Activated CD4-positive, alpha-beta T cell treated with anti-CD3 and anti-CD28 coated beads, Interleukin-2, Interleukin-6, amounts not matched to agents 100 ng/mL and 50 ng/mL, durations not matched to agents 16 hours and 8 hours (primary cell): ENCODE measurements around the gene DNMT3B.
A peak's percentile ranks its signal among the peaks of the same experiment; 100 is the strongest.
"Not testable (repeated sequence)": the region's sequence is repeated elsewhere in the genome, so short reads cannot be mapped to it uniquely, and the experiment has no call there.

Source experiments
- DNase-seq: peaks from one replicate; pipeline ENCODE4 v3.0.0-alpha.2; 2020

DNMT3B gene

DNA sequence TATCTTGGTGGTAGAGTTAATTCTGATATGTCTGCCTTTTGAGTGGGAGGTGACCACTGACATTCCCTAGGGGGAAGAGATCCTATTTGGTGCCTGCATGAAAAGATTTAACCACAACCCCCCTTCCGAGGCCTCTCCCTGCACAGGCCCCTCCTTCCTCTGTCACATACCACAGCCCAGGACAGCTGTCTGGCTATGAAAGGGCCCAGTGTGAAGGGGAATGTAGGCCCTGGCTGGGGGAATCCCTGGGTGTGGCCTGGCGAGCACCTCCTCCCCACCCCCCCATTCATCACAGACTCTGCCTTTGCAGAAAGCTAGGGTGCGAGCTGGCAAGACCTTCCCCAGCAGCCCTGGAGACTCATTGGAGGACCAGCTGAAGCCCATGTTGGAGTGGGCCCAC lies 30.1 kb downstream of the DNMT3B start:
- peak; percentile 8 for DNase-seq

DNA sequence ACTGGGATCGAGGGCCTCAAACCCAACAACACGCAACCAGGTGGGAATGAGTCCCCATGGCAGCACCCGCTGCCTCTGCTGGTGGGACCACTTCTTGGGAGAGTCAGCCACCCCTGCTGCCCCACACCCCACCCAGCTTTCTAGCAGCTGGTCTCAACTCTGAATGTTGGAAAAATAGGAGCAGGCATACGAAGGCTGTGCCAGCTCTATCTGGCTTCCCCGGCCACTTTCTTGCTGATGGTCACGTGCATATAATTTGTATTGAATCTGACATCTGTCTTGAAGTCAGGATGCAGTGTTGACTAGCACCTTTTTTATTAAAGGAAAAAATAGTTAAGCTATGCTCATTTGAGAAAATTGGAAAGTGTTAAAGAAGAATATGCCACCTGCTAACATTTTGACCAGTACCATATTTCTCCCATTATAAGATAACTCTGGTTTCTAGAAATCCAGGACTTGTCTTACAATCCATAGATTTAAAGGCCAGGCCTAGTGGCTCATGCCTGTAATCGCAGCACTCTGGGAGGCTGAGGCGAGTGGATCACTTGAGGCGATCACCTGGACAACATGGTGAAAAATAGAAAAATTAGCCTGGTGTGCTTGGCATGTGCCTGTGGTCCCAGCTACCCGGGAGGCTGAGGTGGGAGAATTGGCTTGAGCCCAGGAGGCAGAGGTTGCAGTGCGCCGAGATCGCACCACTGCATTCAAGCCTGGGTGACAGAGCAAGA lies 30.7 kb downstream of the DNMT3B start:
- no peak for DNase-seq

DNA sequence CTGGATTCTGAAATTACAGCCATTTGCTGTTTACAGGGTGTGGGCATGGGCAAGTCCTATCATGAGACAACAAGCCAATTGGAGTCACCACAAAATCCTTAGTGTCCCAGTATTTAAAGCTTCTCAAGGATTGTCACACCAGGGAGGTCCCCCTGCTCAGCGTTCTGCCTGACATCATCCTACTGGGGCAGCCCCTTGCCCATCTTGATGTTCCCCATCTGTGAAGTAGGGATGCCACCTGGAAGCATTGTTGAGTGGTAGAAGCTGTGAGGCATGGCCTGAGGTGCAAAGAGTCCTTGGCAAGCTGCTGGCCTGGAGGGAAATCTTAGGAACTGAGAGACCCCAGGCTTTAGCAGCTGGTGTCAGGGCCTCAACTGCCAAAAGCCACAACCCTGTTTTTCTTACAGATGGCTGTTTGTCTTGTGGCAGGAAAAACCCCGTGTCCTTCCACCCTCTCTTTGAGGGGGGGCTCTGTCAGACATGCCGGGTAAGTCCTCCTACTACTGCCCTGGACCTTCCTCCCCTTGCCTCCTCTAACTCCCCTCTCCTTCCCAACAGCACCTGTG lies 34.3 kb downstream of the DNMT3B start:
- DNase-seq: no peak

DNA sequence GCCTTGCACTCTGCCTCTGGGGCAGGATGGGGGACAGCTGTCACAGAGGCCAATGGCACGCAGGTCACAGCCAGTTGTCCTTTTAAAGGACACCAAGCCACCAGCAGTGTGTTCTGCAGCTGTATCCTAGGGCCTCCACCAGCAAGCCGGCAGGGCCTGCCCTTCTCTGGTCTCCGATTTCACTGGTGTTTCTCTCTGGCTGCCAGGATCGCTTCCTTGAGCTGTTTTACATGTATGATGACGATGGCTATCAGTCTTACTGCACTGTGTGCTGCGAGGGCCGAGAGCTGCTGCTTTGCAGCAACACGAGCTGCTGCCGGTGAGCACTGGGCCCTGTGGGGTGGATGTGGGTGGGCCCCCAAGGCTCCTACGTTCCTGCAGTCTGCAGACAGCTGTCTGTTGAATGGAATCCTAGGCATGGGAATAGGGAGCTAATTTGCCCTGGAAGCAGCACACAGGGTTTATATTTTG lies 34.8 kb downstream of the DNMT3B start:
- no peak for DNase-seq

DNA sequence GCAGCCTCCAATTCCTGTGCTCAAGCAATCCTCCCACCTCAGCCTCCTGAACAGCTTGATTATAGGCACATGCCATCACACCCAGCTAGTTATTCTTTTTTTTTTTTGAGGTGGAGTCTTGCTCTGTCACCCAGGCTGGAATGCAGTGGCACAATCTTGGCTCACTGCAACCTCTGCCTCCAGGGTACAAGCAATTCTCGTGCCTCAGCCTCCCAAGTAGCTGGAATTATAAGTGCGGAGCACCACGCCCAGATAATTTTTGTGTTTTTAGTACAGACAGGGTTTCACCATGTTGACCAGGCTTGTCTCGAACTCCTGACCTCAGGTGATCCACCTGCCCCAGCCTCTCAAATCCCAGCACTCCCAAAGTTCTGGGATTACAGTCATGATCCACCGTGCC lies 35.4 kb downstream of the DNMT3B start:
- not testable (repeated sequence) for DNase-seq

DNA sequence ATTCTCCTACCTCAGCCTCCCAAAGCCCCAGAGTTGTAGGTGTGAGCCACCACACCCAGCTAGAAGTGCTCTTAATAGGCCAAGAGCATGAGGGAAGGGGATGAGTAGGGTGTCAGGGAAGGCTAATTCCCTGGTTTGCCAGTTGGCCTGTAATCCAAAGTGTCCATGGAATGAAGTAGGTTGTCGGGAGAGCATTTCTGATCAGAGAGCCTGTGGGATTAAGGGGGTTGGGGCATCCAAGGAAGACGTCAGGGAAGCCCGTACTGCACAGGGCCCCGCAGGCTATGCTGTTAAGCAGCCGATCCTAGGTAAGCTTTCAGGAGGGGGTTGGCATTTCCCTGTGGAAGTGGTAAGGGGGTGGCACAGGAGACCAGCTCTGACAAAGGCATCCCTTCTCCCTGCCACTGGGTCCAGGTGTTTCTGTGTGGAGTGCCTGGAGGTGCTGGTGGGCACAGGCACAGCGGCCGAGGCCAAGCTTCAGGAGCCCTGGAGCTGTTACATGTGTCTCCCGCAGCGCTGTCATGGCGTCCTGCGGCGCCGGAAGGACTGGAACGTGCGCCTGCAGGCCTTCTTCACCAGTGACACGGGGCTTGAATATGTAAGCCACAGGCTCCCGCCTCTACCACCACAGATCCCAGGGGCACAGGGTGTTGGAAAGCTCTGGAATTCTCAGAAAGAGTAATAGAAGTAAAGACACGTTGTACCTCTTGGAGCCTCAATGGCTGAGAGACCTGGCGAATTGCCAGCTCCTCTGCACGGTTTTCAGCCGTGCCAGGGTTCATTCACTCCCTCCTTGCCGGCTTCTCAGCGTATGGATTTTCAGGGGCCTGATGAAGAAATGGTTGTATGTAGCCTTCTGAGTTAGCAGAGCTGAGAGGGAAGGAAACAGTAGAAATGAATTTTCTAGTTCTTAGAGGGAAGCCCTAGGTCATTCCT lies 36.1 kb downstream of the DNMT3B start:
- no peak for DNase-seq

DNA sequence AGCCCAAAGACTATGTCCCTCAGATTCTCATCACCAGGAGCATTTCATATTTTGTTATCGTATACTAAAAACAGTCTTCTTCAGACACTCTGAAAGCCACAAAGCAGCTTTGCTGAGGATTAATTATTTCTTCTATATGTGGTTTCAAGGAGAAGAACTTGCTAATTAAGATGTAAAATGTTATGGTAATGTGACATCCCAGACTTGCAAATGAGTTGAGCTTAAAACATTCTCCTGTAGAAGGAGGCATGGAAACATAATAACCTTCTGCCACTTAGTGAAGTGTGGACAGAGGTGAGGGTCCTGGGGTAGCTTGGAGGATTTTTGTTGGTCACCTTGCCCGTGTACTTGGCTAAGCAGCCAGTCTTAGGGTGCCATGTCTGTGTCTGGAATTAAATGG lies 40.9 kb downstream of the DNMT3B start:
- DNase-seq: no peak

DNA sequence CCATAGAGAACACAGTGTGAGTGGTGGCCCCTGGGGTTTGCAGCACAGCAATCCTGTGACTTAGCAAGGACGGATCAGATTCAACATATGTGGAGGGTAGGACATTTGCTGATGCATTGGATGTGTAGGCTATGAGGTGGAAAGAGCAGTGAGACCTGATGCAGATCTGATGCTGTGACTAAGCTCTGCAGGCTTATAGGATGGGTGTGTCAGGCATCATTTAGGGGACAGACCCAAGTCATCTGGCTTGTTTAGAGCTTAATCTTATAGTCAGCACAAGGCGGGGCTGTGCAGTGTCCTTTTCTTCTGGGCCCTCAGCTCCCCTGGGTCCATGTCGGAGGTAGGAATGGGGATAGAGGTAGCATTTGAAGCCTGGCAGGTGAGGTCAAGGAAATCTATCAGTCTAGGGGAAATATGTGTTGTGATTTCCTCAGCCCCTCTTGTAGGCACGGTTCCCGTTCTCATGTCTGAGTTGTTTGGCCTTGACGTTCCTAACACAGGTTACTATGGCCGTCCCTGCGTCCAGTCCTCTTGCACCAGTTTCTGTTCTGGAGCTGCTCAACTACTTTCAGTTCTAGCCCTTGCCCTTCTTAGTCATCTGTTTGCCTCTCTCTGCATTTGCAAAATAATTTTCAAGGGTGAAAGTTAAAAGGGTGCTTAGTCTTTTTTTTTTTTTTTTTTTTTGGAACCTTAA lies 42.0 kb downstream of the DNMT3B start:
- DNase-seq: no peak

DNA sequence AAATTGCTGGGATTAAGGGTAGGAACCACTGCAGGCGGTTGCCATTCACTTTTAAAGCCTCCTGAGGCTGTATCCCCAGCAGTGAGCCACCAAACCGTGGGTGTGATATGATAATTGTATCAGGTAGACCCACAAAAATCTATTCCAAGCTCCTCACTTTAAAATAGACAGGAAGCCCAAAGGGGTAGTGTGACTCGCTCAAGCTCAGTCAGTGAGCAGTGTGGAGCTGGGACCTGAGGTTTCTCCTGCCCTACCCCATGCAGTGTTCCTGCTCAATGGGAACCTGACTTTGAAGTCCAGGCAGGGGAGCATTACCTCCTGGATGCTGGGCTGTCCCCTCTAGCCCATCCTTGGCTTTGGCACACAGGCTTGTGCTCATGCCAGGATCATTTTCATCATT lies 42.6 kb downstream of the DNMT3B start:
- DNase-seq: no peak

DNA sequence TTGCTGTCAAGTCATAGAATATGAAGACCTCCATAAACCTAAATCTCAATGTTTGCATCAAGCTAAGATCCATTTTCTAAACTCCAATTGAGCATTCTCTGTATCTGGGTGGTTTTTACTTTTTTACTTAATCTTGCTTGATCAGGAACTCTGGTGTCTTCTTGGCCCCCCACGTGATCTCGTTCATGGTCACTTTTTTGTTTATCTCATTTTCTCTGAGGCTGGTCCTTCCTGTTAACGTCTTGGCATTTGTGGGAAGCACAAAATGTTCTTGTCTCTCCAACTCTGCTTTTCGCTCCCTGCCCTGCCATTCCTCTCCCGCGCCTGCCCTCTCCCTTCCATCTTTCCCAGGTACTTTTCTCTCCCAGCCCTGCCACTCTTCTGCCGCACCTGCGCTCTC lies 43.5 kb downstream of the DNMT3B start:
- no peak for DNase-seq

DNA sequence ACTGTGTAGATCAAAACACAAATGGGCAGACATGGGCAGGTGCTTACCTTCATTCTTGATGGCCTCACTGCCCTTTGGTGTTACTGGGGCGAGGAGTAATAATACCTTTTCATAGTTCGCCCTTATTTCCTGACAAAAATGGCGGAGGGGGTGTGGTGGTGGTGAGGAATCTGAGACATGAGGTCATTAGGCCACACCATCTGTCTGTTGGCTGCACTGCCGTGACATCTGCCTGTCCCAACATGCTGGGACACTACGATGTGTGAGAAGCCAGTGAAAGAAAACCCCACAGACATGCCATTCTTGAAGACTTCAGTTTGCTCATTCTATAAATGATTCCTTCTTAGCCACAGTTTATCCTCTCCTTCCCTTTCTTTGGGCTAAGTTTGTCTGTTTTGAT lies 44.2 kb downstream of the DNMT3B start:
- no peak for DNase-seq

DNA sequence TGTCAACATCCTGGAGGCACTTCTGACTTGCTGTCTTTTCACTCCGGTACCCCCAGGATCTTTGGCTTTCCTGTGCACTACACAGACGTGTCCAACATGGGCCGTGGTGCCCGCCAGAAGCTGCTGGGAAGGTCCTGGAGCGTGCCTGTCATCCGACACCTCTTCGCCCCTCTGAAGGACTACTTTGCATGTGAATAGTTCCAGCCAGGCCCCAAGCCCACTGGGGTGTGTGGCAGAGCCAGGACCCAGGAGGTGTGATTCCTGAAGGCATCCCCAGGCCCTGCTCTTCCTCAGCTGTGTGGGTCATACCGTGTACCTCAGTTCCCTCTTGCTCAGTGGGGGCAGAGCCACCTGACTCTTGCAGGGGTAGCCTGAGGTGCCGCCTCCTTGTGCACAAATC lies 45.5 kb downstream of the DNMT3B start:
- no peak for DNase-seq

DNA sequence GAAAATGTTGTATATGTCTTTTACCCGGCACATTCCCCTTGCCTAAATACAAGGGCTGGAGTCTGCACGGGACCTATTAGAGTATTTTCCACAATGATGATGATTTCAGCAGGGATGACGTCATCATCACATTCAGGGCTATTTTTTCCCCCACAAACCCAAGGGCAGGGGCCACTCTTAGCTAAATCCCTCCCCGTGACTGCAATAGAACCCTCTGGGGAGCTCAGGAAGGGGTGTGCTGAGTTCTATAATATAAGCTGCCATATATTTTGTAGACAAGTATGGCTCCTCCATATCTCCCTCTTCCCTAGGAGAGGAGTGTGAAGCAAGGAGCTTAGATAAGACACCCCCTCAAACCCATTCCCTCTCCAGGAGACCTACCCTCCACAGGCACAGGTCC lies 46.3 kb downstream of the DNMT3B start:
- no peak for DNase-seq

DNA sequence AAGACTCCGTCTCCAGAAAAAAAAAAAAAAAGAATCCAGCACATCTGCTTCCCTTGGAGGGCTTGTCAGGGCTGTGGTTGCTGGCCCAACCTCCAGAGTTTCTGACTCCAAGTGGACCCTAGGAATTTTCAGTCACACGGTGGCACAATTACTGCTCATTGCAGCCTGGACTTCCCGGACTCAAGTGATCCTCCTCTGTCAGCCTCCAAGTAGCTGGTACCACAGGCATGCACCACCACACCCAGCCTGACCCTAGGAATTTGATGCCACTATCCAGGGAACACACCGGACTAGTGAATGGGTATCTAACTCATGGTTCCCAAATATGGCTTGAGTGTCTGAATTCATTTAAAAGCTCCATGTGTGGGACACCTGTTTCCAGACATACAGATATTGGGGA lies 47.7 kb downstream of the DNMT3B start:
- no peak for DNase-seq

DNA sequence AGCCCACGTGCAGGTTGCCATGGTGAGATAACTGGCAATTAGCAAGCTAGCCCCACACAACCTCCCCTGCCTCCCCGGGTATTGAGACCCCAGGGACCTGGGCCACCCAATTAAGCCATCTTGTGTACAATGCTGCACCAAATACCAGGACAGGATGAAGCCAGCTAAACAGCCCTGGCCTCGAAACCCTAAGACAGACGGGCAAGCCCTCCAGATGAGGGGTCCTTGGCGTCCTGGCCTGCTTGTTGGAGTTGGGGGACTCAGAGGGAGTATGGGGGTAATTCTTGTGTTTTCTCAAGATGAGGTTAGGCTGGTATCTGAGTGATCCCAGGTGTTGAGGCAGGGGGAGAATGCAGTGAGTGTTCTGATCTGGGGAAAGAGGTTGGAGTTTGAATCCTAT lies 48.8 kb downstream of the DNMT3B start:
- DNase-seq: no peak

DNA sequence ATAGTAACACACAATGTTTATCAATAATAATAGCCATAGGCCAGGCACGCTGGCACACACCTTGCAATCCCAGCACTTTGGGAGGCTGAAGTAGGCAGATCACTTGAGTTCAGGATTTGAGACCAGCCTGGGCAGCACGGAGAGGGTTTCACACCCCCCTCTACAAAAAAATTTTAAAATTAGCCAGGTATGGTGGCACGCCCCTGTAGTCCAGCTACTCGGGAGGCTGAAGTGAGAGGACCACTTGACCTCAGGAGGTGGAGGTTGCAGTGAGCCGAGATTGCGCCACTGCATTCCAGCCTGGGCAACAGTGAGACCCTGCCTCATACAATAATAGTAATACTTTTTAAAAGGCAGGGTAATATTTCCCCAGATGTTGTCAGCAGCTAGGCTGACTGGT lies 49.7 kb downstream of the DNMT3B start:
- DNase-seq: no peak

DNA sequence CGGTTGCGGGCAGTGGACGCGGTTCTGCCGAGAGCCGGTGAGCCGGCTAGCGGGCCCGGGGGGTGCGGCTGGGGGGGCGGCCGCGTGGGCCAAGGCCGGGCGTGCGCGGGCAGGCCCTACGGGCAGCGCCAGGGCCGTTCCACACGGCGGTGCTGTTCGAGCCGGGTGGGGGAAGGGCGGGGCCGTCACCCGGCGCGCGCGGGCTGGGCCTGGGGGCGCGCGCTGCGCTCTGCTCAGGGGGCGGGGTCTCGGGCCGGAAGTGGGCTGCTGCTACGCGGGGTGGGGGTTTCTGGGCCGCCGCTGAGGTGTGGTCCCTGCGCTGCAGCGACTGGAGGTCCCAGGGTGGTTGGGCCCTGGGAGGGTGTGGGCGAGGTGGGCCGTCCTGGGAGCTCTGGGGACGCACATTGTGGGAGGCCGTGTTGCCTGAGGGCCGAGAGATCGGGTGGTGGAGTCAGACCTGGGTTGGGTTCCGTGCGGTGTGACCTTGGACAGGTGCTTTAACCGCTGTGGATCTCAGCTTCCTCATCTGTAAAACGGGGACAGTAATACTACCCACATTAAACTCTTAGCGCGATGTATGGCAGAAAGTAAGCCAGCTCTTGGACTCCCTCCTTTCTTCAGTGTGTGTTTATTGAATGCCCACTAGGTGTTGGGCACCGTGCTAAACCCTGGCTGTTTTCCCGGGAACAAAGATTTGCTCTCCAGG lies 58.0 kb downstream of the DNMT3B start:
- peak; percentile 86 for DNase-seq

DNA sequence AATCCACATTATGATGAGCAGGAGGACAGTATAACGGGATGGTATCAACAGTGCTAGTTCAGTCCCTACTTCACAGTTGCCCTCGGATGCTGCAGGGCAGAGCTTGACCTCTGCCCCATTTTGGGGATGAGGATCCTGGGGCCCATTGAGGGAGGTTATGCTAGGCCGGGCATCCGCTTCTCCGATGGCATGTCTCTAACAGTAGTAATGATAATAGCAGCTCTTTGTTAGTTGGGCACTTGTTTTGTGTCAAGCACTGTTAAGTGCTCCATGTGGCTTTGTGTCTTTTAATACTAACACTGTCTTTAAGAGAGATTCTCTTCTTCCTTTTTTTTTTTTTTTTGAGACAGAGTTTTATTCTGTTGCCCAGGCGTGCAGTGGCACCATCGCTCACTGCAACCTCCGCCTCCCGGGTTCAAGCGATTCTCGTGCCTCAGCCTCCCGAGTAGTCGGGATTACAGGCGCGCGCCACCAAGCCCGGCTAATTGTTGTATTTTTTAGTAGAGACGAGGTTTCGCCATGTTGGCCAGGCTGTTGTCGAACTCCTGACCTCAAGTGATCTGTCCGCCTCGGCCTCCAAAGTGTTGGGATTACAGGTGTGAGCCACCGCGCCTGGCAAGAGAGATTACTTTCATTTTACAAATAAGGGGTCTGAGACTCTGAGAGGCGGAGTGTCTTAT lies 58.7 kb downstream of the DNMT3B start:
- peak; percentile 17 for DNase-seq

DNA sequence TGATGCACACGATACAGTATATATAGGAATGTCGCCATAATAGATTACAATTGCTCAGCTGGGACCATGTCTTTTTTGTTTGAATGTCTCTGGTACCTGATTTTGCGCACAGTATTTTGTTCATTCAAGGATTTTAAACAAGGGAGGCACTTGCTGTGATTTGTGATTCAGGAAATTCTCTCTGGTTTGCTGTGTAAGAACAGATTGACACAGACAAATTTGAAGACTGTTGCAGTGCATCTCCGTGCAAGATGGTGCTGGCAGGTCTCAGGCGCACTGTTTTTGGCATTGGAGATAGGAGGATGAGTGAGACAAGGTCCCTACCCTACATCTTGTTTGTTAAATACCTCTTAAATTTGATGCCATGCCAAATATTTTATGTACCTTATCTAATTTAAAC lies 60.0 kb downstream of the DNMT3B start:
- DNase-seq: no peak

DNA sequence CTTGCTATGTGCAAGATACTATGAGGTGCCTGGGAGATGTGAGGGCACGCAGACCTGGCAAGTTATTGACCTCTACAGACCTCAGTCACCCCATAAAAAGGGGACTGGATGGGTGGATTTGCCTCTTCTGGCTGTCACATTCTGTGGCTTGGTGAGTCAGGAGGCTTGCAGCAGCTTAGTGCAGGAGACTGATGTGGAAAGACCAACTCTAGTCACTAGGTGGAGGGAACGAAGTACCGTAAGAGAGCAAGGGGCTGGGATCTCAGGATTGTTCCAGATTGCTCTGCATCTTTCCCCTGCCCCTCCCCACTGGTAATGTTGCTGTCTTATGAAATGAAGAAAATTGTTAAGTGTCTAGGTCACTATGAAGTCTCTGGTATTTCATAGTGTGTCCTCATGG lies 60.9 kb downstream of the DNMT3B start:
- DNase-seq: peak; percentile 33

DNA sequence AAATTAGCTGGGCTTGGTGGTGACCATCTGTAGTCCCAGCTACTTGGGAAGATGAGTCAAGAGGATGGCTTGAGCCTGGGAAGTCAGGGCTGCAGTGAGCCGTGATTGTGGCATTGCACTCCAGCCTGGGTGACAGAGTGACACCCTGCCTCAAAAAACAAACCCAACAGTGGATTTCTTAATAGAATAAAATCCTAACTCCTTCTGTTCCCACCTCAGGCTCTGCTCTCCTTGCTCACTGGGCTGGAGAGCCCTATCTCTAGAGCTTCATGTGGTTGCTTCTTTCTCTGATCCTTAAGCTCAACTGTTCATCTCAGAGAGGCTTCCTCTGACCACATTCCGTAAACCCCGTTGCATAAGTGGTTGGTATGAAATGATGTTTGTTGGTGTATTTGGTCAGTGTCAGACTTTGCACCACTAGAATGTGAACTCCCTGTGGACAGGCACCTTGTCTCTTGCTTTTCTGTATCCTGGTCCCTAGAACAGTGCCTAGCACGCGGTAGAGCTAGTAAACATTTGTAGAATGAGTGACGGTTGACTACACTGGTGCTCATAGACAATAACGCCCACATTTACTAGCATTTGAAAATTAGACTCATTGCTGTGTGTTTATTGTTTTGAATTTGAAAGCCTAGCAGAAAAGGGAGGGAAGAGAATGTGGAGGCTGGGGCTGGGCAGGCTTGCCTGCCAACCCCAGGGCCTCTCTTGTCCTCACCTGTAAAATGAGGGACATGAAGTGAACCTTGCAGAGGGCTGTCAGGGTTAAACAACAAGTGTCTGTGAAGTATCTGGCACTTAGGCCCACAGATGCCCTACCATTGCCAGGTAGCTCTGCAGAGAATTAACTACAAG lies 61.8 kb downstream of the DNMT3B start:
- DNase-seq: no peak
